Midbrain (tissue), 1 donor: ENCODE results near the gene CLSTN2.

ENCODE experiments used
- DNase-seq: peaks from one replicate; lab custom pipeline; 2025; lab: John Stamatoyannopoulos, UW

Gene CLSTN2

GRCh38 chr3:140093742-140094141 lies 158.8 kb downstream of the CLSTN2 start:
- DNase-seq: no peak

GRCh38 chr3:140094487-140094886 lies 159.5 kb downstream of the CLSTN2 start:
- no peak for DNase-seq

- peak; percentile 33 for DNase-seq
Measured at GRCh38 chr3:140096037-140096436, 161.1 kb downstream of the CLSTN2 start.

GRCh38 chr3:140097874-140098635 lies 163.1 kb downstream of the CLSTN2 start:
- DNase-seq: no peak

GRCh38 chr3:140100479-140100878 lies 165.5 kb downstream of the CLSTN2 start:
- no peak for DNase-seq

GRCh38 chr3:140103166-140103565 lies 168.2 kb downstream of the CLSTN2 start:
- DNase-seq: no peak

- no peak for DNase-seq
Measured at GRCh38 chr3:140103986-140104645, 169.1 kb downstream of the CLSTN2 start.

- peak; percentile 8 for DNase-seq
Measured at GRCh38 chr3:140113996-140114788, 179.2 kb downstream of the CLSTN2 start.

- DNase-seq: no peak
Measured at GRCh38 chr3:140114789-140115080, 179.8 kb downstream of the CLSTN2 start.

- no peak for DNase-seq
Measured at GRCh38 chr3:140117096-140117526, 182.1 kb downstream of the CLSTN2 start.

- no peak for DNase-seq
Measured at GRCh38 chr3:140122183-140122582, 187.2 kb downstream of the CLSTN2 start.

- DNase-seq: no peak
Measured at GRCh38 chr3:140128217-140128616, 193.2 kb downstream of the CLSTN2 start.

GRCh38 chr3:140128631-140129030 lies 193.6 kb downstream of the CLSTN2 start:
- DNase-seq: peak; percentile 44

GRCh38 chr3:140129768-140130284 lies 194.8 kb downstream of the CLSTN2 start:
- no peak for DNase-seq

- DNase-seq: no peak
Measured at GRCh38 chr3:140131895-140132294, 196.9 kb downstream of the CLSTN2 start.

- no peak for DNase-seq
Measured at GRCh38 chr3:140134231-140134965, 199.4 kb downstream of the CLSTN2 start.

- DNase-seq: no peak
Measured at GRCh38 chr3:140135461-140135860, 200.5 kb downstream of the CLSTN2 start.

GRCh38 chr3:140143367-140144069 lies 208.5 kb downstream of the CLSTN2 start:
- no peak for DNase-seq

- no peak for DNase-seq
Measured at GRCh38 chr3:140145528-140145927, 210.5 kb downstream of the CLSTN2 start.

GRCh38 chr3:140146668-140147067 lies 211.7 kb downstream of the CLSTN2 start:
- DNase-seq: no peak

- no peak for DNase-seq
Measured at GRCh38 chr3:140147965-140148490, 213.0 kb downstream of the CLSTN2 start.
